Activated CD4-positive, alpha-beta T cell treated with anti-CD3 and anti-CD28 coated beads for 4 hours (primary cell): ENCODE data around the gene DPP6.

Experiments used
- DNase-seq, 2 donors: peaks; one replicate each; pipeline ENCODE4 v3.0.0-alpha.2; 2020

The DPP6 gene

GRCh38 chr7:154852205-154852604 is 800.0 kb downstream of the DPP6 start:
- DNase-seq, result no peak

- no peak for DNase-seq
Observed at GRCh38 chr7:154853063-154853726, 801.0 kb downstream of the DPP6 start.

- no peak for DNase-seq
Observed at GRCh38 chr7:154853727-154854095, 801.5 kb downstream of the DPP6 start.

DNA sequence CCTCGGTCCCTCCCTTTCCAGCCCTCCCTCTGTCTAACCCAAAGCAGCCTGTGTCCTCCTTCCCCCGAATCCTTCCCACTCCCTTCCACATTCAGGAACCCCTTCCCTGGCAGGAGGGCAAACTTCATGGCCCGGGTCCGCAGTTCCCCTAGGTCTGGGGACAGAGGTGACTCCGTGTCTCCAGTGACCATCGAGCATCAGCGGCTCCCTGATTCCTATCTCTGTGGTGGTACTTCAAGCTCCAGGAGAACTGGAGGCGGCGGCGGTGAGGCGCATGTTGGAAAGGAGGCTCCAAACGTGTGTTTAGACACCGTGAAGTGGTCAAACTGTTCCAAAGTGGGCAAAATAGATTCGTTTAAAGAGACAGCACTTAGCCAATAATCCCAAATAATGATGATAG is 802.6 kb downstream of the DPP6 start:
- DNase-seq, result no peak

- DNase-seq, result no peak
Observed at GRCh38 chr7:154855366-154855765, 803.2 kb downstream of the DPP6 start.

GRCh38 chr7:154856733-154857132 is 804.5 kb downstream of the DPP6 start:
- DNase-seq, result no peak

DNA sequence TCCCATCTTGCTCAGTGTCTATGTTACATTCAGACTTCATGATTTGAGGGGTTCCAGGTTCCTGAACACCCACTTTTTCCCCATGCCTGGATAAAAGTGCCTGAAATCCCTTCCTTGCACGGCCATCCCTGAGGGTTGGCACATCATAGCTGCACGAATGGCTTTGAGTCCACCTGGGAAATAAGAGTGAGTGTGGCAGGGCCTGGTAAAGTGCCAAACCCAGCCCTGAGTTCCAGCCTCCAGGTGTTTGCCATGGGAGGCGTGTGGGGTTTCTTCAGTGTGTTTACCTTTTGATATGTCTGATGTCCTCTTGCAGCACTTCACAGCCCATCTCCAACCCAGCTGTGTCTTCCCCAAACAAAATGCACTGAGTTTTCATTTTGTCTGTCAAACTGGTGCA is 805.0 kb downstream of the DPP6 start:
- DNase-seq, result no peak

DNA sequence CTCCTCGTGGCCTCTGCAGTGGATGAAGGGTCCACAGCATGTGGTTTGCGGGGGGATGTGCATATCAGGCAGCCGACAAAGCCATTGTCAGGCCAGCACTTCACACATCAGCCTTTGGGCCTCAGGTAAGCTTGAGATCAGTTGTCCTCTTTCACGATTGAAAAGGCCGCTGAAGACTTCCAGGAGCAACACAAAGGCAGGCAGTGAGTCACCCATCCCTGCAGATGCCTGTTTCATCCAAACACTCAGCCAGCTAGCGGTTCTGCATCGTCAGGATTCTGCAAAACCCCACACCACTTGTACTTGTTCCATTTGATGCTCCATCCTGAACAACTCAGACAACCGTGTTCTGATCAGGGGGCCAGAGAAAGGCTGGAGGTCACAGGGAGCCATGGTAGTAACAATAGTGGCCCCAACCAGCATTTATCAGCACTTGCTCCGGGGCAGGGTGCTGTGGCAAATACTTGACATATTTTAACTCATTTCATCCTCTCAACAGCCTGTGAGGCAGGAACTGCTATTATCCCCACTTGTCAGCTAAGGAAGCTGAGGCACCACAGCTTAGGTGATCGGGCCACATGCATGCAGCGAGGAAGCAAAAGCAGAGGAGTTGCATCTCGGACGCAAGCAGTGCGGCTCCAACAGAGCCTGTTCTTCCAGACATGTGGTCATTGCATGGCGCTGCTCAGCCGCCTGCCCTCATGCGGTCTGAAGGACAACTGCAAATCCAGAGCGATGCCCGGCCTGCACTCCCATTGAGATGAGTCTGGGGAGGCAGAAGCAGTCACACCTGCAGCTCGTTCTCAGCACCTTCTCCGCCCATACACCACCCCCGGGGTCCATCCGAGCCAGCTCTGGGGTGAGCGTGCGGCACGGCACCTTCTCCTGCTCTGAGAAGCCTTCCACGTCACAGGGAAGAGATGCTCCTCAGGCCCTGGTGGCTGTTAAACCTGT is 805.8 kb downstream of the DPP6 start:
- no peak for DNase-seq

GRCh38 chr7:154858836-154859537 is 806.8 kb downstream of the DPP6 start:
- no peak for DNase-seq

GRCh38 chr7:154859747-154860620 is 807.8 kb downstream of the DPP6 start:
- DNase-seq, result no peak

GRCh38 chr7:154860621-154861375 is 808.6 kb downstream of the DPP6 start:
- no peak for DNase-seq

GRCh38 chr7:154861589-154861988 is 809.4 kb downstream of the DPP6 start:
- DNase-seq, result no peak

DNA sequence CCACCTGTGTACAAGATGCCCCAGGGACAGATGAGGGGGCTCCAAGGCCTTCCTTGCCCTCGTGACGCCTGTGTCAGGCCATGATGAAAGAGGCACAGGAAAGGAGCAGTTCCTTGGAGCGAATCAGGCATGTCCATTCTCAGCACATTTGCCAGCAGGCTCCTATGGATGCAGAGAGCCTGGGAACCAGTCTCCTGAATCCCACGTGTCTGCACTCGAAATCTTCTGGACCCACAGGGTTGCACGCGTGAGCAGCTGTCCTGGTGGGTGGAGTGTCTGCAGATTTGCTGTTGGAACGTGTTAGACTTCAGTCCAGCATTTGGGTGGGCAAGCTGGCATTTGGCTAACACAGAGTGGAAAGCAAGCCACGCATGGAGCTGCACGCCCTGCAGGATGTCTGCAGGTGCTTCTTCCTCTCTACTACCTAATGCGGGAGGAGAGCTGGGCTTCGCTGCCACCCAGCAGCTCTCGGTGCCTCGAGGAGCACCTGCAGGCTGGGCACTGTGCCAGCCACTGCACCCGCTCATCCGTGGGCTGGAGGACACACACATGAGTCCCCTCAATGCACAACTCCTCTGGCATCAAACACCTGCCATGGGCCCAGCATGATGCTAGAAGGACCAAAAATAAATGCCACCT is 810.1 kb downstream of the DPP6 start:
- DNase-seq, result no peak

DNA sequence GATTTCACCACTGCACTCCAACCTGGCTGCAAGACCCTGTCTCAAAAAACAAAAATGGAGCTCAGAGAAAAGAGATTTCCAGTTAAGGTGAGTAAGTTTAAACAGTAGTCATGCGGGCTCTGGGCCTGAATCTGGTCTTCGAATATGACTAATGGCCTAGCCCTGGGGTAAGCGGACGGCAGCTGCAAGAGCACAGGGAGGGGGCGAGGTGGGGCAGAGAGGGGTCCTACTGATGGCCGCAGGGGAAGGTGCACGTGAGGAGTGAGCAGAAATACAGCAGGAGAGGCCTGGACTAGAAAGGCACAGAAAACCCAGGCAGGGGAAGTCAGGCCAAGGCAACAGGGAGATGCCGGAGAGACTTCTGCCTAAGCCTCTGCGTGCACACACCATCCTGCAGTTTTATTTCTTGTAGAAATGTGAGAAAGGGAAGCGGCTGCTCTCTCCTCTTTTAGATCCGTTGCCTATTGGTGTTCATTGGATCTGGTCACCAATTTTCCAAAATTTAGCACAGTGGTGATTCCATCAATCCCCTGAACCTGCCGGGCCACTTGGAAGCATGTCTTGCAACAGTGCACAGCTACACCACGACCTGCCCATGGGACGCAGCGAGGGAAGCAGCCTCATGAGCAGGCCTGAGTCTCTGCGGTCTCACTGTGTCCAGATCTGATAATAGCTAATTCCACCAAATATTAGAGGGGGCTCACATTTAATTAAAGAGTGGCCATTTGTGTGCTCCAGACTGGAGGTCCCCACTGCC is 811.7 kb downstream of the DPP6 start:
- DNase-seq, result no peak

- DNase-seq, result no peak
Observed at GRCh38 chr7:154864523-154864891, 812.3 kb downstream of the DPP6 start.

DNA sequence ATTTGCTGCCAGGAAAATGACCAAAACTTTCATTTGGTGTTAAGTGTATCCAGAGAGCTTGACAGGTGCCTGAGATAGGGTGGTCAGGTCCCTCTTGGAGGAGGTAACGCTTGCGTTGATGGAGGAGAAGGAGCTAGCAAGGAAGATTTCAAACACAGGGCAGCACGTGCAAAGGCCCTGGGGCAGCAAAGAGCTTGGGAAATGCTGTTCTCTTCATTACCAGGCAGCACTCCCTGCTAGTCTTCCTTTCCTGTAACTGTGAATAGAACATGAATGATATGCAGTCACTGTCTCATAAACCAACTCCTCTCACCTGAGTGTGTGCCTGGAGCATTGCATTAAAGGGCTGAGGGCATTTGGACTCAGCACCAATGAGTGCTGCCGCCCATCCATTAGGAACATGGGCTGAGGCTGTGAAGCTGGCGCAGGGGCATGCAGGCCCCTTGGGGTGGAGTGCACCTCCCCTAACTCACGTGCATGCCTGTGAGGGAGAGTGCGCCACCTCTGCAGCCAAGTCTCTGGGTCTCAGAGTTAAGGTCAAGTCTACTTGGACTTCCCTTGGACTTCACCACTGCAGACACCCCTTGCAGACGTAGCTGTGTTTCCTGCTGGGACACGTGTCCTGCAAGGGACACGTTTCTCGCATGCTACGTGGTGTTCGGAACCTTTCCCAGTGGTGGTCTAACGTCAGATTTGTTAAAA is 813.9 kb downstream of the DPP6 start:
- no peak for DNase-seq

- DNase-seq, result no peak
Observed at GRCh38 chr7:154867068-154867467, 814.9 kb downstream of the DPP6 start.

GRCh38 chr7:154868921-154869320 is 816.7 kb downstream of the DPP6 start:
- no peak for DNase-seq

- no peak for DNase-seq
Observed at GRCh38 chr7:154869436-154869835, 817.2 kb downstream of the DPP6 start.

DNA sequence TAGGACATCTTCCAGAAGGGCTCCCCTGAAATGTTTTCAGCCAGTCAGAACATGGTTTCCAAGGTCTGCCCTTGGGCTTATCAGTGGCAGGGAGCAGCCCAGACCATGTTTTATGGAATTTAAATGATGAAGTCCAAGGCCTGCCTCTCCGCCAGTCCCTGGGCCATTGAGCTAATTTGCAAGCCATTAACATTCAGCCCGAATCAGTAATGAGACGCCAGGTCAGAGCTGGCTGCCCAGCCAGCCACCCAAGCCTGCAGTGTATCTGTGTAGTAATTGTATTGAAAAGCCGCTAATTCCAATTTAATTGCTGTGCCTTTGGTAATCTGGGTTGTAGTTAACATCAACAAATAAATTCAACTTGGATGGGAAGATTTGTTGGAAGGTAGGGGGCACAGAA is 819.3 kb downstream of the DPP6 start:
- no peak for DNase-seq
